CD4-positive, alpha-beta memory T cell (primary cell): ENCODE measurements around the gene HIPK2. TPM values are rescaled to one million over a fixed set of nuclear protein-coding genes. Genes with fewer than 3 reads are reported as not detected.

Experiments
- CTCF ChIA-PET: fragments of 350-600 bp; sonication (Branson Sonifier 250); formaldehyde crosslinking; loops from one replicate; lab custom pipeline; 2021; ENCODE audit warnings: inconsistent platforms; ENCODE audit not compliant: partially characterized antibody; lab: Charles Lee
- POLR2A ChIA-PET: fragments of 350-600 bp; sonication (Branson Sonifier 250); formaldehyde crosslinking; loops from one replicate; lab custom pipeline; 2021; ENCODE audit not compliant: partially characterized antibody; lab: Charles Lee
- DNase-seq, 5 donors: peaks; one replicate each; pipeline versions ENCODE4 v3.0.0 to v3.0.0-alpha.2; 2020 to 2022; ENCODE audit warnings: mixed read lengths in 1 of 5
- H3K27ac ChIP-seq: one replicate; pipeline ENCODE4 v1.7.0; 2013; ENCODE audit warnings: low read depth, low read length
- H3K27me3 ChIP-seq: 2 replicates; pipeline ENCODE4 v1.7.0; 2013; ENCODE audit warnings: mild to moderate bottlenecking, low read length, moderate library complexity; ENCODE audit not compliant: insufficient read depth
- H3K36me3 ChIP-seq: 2 replicates; pipeline ENCODE4 v1.7.0; 2013; ENCODE audit warnings: mild to moderate bottlenecking, low read length, moderate library complexity; ENCODE audit not compliant: insufficient read depth
- H3K4me1 ChIP-seq: 2 replicates; pipeline ENCODE4 v1.7.0; 2013; ENCODE audit warnings: mild to moderate bottlenecking, low read length, moderate library complexity; ENCODE audit not compliant: insufficient read depth
- H3K4me3 ChIP-seq, 2 donors: one replicate each; pipeline ENCODE4 v1.7.0; 2013; ENCODE audit warnings: low read length in 2 of 2, mild to moderate bottlenecking in 1 of 2
- H3K9me3 ChIP-seq, 2 donors: one replicate each; pipeline ENCODE4 v1.7.0; 2013; ENCODE audit warnings: low read length in 2 of 2, control low read depth in 1 of 2; ENCODE audit not compliant: control insufficient read depth in 1 of 2
- H3K27ac Mint-ChIP-seq, 7 donors: one replicate each; pipeline ENCODE4 v1.8.0; 2020 to 2021; ENCODE audit warnings: mixed read lengths in 7 of 7, mild to moderate bottlenecking in 6 of 7, inconsistent platforms in 3 of 7, moderate library complexity in 3 of 7
- H3K27me3 Mint-ChIP-seq, 2 donors: one replicate each; pipeline ENCODE4 v1.8.0; 2020 to 2021; ENCODE audit warnings: mixed read lengths in 2 of 2
- H3K36me3 Mint-ChIP-seq, 2 donors: one replicate each; pipeline ENCODE4 v1.8.0; 2020 to 2021; ENCODE audit warnings: mixed read lengths in 2 of 2, inconsistent platforms in 1 of 2, mild to moderate bottlenecking in 1 of 2
- H3K4me1 Mint-ChIP-seq, 4 donors: one replicate each; pipeline ENCODE4 v1.8.0; 2020 to 2021; ENCODE audit warnings: mixed read lengths in 4 of 4, mild to moderate bottlenecking in 1 of 4
- H3K4me3 Mint-ChIP-seq, 8 donors: one replicate each; pipeline ENCODE4 v1.8.0; 2020 to 2021; ENCODE audit warnings: mixed read lengths in 8 of 8, mild to moderate bottlenecking in 7 of 8, moderate library complexity in 6 of 8, inconsistent platforms in 3 of 8
- H3K9me3 Mint-ChIP-seq, 8 donors: one replicate each; pipeline ENCODE4 v1.8.0; 2020 to 2021; ENCODE audit warnings: mixed read lengths in 8 of 8, mild to moderate bottlenecking in 5 of 8, inconsistent platforms in 3 of 8, moderate library complexity in 1 of 8
- intact Hi-C: fragments of 100-400 bp; cut with micrococcal nuclease; formaldehyde crosslinking; loops from one replicate; pipeline ENCODE4 v1.15.1; 2023
- polyA plus RNA-seq, 2 donors: library from polyadenylated mRNA; unstranded; fragments of 300-500 nt; fragmentation: Illumina TruSeq; gene quantifications; one replicate each; pipeline ENCODE4 v1.2.3, GENCODE V29; 2021
- total RNA-seq, 2 experiments: library from RNA; stranded (reverse); gene quantifications; one replicate each; pipeline ENCODE4 v1.2.3, GENCODE V29; 2021

Gene HIPK2
- total and polyA plus RNA-seq, 4 experiments from 2014 or later: 0.87 to 34.1 (median 17.8) TPM

DNA sequence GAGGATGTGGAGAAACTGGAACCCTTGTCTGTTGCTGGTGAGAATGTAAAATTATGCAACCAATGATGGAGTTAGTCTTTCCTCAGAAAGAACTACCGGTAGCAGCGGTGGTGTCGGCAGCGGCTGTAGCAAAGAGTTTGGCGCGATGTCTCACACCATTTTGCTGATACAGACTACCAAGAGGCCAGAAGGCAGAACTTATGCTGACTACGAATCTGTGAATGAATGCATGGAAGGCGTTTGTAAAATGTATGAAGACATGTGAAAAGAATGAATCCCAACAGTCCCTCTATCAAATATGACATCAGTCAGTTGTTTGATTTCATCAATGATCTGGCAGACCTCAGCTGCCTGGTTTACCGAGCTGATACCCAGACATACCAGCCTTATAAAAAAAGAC, 243.7 kb downstream of the HIPK2 start:
- Histone ChIP-seq H3K27me3 (no peaks in the 10 kb centered on the region), H3K27ac (no peak overlapping the region), H3K4me1 (no peaks in the 10 kb centered on the region), H3K9me3 (no peaks in the 10 kb centered on the region), H3K36me3 (no peaks in the 10 kb centered on the region), H3K4me3 (no peak overlapping the region)
- H3K4me1 Mint-ChIP-seq: peaks cover 0 to 1% (median 0%) of the 10 kb centered on the region in 4 donors
- intact Hi-C loops: no loop called here
- H3K9me3 Mint-ChIP-seq: no peaks in the 10 kb centered on the region
- ChIA-PET POLR2A (no interaction called here), CTCF (no interaction called here)
- DNase-seq: no peak
- H3K36me3 Mint-ChIP-seq: no peaks in the 10 kb centered on the region
- H3K4me3 Mint-ChIP-seq: no peak overlapping the region
- H3K27me3 Mint-ChIP-seq: peaks cover 7 to 9% of the 10 kb centered on the region in 2 donors
- no peak overlapping the region for H3K27ac Mint-ChIP-seq

DNA sequence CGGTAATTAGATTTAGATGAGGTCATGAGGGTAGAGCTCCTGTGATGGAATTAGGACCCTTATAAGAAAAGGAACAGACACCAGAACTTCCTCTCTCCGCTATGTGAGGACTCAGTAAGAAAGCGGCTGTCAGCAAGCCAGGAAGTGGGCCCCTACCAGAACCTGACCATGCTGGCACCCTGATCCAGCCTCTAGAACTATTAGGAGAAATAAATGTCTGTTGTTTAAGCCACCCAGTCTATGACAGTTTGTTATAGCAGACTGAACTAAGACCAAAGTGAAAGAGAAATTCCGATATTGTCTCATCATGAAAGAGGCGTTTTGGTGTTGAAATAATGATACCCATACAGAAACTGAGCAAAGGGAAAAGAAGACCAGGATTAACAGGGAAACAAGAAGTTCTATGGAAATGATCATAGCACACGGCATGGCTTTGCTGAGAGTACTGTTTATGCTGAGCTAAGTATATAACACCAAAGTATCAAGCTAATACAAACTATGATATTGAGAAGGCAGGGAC, 245.1 kb downstream of the HIPK2 start:
- Mint-ChIP-seq H3K4me3 (no peak overlapping the region), H3K9me3 (no peaks in the 10 kb centered on the region), H3K27me3 (peaks cover 7 to 10% of the 10 kb centered on the region in 2 donors), H3K36me3 (no peaks in the 10 kb centered on the region), H3K4me1 (peaks cover 0 to 1% (median 0%) of the 10 kb centered on the region in 4 donors), H3K27ac (no peak overlapping the region)
- no peak for DNase-seq
- intact Hi-C loops: no loop called here
- Histone ChIP-seq H3K36me3 (no peaks in the 10 kb centered on the region), H3K4me3 (no peak overlapping the region), H3K27ac (no peak overlapping the region), H3K9me3 (no peaks in the 10 kb centered on the region), H3K4me1 (no peaks in the 10 kb centered on the region), H3K27me3 (no peaks in the 10 kb centered on the region)
- ChIA-PET CTCF (no interaction called here), POLR2A (no interaction called here)

DNA sequence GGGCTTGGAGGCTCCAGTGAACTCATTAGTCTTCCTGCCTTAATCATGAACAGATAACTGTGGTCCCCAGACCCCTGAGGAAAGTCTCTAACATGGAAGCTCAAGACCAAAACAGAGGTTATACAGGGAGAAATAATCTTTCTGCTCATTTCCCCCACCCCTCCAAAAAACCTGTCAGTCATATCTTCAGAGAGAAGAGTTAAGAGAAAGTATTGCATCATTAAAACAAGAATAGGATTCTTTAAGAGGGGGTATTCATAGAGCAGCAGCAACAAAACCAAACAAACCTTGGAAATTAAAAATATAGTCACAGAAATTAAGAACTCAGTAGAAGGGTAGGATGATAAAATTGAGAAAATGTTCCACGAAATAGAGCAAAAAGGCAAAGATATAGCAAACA, 246.7 kb downstream of the HIPK2 start:
- Histone ChIP-seq H3K4me1 (peaks cover 9% of the 10 kb centered on the region), H3K27ac (no peak overlapping the region), H3K9me3 (no peaks in the 10 kb centered on the region), H3K4me3 (no peak overlapping the region), H3K36me3 (no peaks in the 10 kb centered on the region), H3K27me3 (no peaks in the 10 kb centered on the region)
- Mint-ChIP-seq H3K9me3 (no peaks in the 10 kb centered on the region), H3K4me1 (peaks cover 2 to 15% (median 7%) of the 10 kb centered on the region in 4 donors), H3K36me3 (no peaks in the 10 kb centered on the region), H3K4me3 (no peak overlapping the region), H3K27me3 (peaks cover 7 to 12% of the 10 kb centered on the region in 2 donors), H3K27ac (no peak overlapping the region)
- DNase-seq: no peak
- ChIA-PET CTCF (no interaction called here), POLR2A (no interaction called here)
- intact Hi-C loops: no loop called here

DNA sequence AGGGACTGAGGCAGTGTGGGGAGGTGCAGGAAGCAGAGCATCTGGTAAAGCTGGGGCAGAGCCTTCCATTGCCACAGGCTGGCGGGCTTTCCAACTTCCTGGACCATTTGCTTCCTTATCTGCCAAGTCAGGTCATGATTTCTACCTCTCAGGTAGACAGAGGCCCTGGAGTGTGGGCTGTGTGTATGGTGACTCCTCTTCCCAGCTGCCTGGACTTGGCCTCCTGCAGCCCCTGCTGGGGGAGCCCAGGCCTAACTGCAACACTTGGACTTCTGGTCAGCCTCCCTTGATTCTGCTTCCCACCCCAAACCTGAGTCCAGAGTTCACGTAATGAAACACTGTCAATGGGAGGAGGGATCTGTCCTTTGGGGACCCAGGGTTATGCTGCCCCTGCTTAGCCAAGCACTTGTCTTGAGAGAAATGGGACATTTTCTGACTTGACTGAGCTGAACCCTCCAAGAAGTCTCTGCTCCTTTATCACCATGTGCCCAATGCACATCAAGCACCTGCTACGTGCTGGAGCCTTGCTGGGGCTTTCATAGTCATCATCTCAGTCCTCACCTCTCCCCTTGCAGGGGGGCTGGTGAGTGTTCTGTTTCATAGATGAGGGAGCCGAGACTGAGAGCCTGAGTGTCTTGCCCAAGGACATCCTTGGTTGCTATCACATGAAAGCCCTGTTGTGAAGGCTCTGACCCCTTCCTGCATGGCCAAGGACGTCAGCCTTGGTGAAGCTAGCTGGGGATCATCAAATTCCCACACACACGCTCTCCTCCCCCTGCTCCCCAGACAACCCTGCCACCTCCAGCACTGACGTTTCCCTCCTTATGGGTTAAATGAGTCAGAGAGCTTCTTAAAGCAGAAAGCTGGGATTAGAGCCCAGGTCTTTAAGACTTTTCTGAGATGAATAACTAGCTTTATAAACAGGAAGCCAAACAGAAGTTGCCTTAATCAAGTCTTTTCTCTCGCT, 250.9 kb downstream of the HIPK2 start:
- peaks cover 17 to 25% of the 10 kb centered on the region in 2 donors for H3K27me3 Mint-ChIP-seq
- Histone ChIP-seq H3K36me3 (no peaks in the 10 kb centered on the region), H3K27me3 (peaks cover 5% of the 10 kb centered on the region), H3K9me3 (no peaks in the 10 kb centered on the region), H3K4me1 (peaks cover 9% of the 10 kb centered on the region), H3K4me3 (no peak overlapping the region), H3K27ac (no peak overlapping the region)
- POLR2A ChIA-PET: no interaction called here
- intact Hi-C loops: no loop called here
- no peak for DNase-seq
- peaks cover 4 to 34% (median 13%) of the 10 kb centered on the region in 4 donors for H3K4me1 Mint-ChIP-seq
- H3K4me3 Mint-ChIP-seq: peak overlapping the region in 5 of 8 donors; percentile 12 to 56 (median 48)
- CTCF ChIA-PET: interaction anchor here (1.0 kb wide), 1 partner anchor 27 kb away, joined by 3 read pairs; no protein-coding TSS in a partner anchor
- H3K9me3 Mint-ChIP-seq: no peaks in the 10 kb centered on the region
- peaks cover 0 to 1% of the 10 kb centered on the region in 2 donors for H3K36me3 Mint-ChIP-seq
- H3K27ac Mint-ChIP-seq: peak overlapping the region in 4 of 7 donors; percentile 54 to 78 (median 62)

DNA sequence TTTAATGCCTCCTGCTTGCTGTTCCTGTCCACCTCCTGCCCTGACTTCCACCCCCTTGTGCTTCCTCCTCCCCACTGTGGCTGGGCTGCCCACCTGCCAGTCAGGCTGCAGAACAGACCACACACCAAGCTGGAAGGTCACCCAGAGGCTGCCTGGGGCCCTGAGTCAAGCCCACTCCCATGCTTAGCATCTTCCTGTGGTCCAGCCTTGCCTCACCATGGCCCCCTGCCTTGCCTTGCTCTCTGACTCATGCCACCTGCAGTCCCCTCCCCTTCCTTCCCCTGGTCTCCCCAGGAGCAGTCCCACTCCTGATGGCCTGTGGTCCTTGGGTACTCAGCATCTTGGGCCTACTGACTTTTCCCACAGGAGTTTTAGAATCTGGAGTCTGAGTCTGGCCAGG, 252.0 kb downstream of the HIPK2 start:
- H3K27me3 ChIP-seq: peaks cover 5% of the 10 kb centered on the region
- peak overlapping the region in 1 of 7 donors; percentile 29 for H3K27ac Mint-ChIP-seq
- no peak overlapping the region for H3K4me3 Mint-ChIP-seq

DNA sequence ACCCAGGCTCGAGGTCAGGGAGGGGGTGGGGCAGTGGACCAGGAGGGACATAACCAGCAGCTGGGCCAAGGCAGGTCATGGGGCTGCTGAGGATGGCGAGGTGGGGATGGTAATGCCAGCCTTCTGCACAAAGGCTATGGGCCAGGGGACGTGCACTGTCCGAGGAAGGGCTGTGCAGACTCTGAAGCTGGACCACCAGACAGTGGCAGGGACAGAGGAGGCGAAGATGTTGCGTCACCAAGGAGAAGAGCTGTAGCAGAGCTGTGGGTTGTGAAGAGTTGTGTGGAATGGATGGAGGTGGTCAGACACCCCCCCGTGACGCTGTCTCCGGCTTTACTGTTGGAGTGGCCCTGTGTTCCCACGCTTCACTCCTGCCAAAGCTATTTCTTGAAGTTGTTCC, 252.6 kb downstream of the HIPK2 start:
- H3K27me3 ChIP-seq: peaks cover 5% of the 10 kb centered on the region
- DNase-seq: no peak
- Mint-ChIP-seq H3K27ac (peak overlapping the region in 1 of 7 donors; percentile 29), H3K4me3 (no peak overlapping the region), H3K36me3 (peaks cover 0 to 6% of the 10 kb centered on the region in 2 donors), H3K27me3 (peaks cover 23 to 34% of the 10 kb centered on the region in 2 donors), H3K4me1 (peaks cover 5 to 38% (median 14%) of the 10 kb centered on the region in 4 donors), H3K9me3 (no peaks in the 10 kb centered on the region)
- no peaks in the 10 kb centered on the region for H3K36me3 ChIP-seq
- intact Hi-C loops: no loop called here
- ChIA-PET POLR2A (no interaction called here), CTCF (interaction anchor here (1.4 kb wide), 1 partner anchor 25 kb away, joined by 3 read pairs; no protein-coding TSS in a partner anchor)
- H3K9me3 ChIP-seq: no peaks in the 10 kb centered on the region
- no peak overlapping the region for H3K27ac ChIP-seq
- H3K4me1 ChIP-seq: peaks cover 9% of the 10 kb centered on the region
- H3K4me3 ChIP-seq: no peak overlapping the region

More for the DNA sequence above, 252.0 kb downstream of the HIPK2 start:
- Mint-ChIP-seq H3K27me3 (peaks cover 23 to 34% of the 10 kb centered on the region in 2 donors), H3K36me3 (peaks cover 0 to 6% of the 10 kb centered on the region in 2 donors), H3K4me1 (peaks cover 5 to 38% (median 14%) of the 10 kb centered on the region in 4 donors), H3K9me3 (no peaks in the 10 kb centered on the region)
- POLR2A ChIA-PET: no interaction called here
- CTCF ChIA-PET: no interaction called here
- no peak for DNase-seq
- no peaks in the 10 kb centered on the region for H3K36me3 ChIP-seq
- no peak overlapping the region for H3K4me3 ChIP-seq
- H3K4me1 ChIP-seq: peaks cover 9% of the 10 kb centered on the region
- H3K9me3 ChIP-seq: no peaks in the 10 kb centered on the region
- no peak overlapping the region for H3K27ac ChIP-seq
- intact Hi-C loops: no loop called here
